ENCODE results near the gene KRT3. TPM values are rescaled to one million over a fixed set of nuclear protein-coding genes. Genes with fewer than 3 reads are reported as not detected.

The KRT3 gene
- polyA plus RNA-seq (2012; ENCODE audit: insufficient read depth, insufficient read length, low read depth), result not detected

GRCh38 chr12:52795694-52796428 lies at the start of gene KRT3:
Gene KRT3 (minus strand): TSS chr12:52796117. CDS start chr12:52796042, 75 bp downstream.
- no peaks in the 10 kb centered on the region for H3K36me3 ChIP-seq
- peaks cover 7% of the 10 kb centered on the region; the same call in 1 of the 2 replicates for H3K27me3 ChIP-seq
- no peak for DNase-seq
- no peak within 1 kb of the TSS for H3K4me3 ChIP-seq (ENCODE audit: low read depth, low read length)
- TF ChIP-seq, protein P1, sequence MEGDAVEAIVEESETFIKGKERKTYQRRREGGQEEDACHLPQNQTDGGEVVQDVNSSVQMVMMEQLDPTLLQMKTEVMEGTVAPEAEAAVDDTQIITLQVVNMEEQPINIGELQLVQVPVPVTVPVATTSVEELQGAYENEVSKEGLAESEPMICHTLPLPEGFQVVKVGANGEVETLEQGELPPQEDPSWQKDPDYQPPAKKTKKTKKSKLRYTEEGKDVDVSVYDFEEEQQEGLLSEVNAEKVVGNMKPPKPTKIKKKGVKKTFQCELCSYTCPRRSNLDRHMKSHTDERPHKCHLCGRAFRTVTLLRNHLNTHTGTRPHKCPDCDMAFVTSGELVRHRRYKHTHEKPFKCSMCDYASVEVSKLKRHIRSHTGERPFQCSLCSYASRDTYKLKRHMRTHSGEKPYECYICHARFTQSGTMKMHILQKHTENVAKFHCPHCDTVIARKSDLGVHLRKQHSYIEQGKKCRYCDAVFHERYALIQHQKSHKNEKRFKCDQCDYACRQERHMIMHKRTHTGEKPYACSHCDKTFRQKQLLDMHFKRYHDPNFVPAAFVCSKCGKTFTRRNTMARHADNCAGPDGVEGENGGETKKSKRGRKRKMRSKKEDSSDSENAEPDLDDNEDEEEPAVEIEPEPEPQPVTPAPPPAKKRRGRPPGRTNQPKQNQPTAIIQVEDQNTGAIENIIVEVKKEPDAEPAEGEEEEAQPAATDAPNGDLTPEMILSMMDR (IDR thresholded peaks at IDR 0.05; ENCODE audit: low read depth, low read length), result no peak
- H3K9me3 ChIP-seq, result no peaks in the 10 kb centered on the region
- H3K4me1 ChIP-seq, result no peaks in the 10 kb centered on the region

GRCh38 chr12:52844386-52844785 lies 48.5 kb upstream of the KRT3 start:
- DNase-seq, result no peak
- Histone ChIP-seq H3K4me3 (ENCODE audit: low read depth, low read length) (no peak overlapping the region), H3K4me1 (no peaks in the 10 kb centered on the region), H3K9me3 (no peaks in the 10 kb centered on the region), H3K36me3 (no peaks in the 10 kb centered on the region), H3K27me3 (peaks cover 19% of the 10 kb centered on the region)
- TF ChIP-seq, protein P1 (IDR thresholded peaks at IDR 0.05; ENCODE audit: low read depth, low read length), result no peak

- no peak for DNase-seq
- TF ChIP-seq, protein P1 (IDR thresholded peaks at IDR 0.05; ENCODE audit: low read depth, low read length), result no peak
- Histone ChIP-seq H3K4me3 (ENCODE audit: low read depth, low read length) (no peak overlapping the region), H3K27me3 (peaks cover 46% of the 10 kb centered on the region), H3K36me3 (no peaks in the 10 kb centered on the region), H3K9me3 (no peaks in the 10 kb centered on the region), H3K4me1 (no peaks in the 10 kb centered on the region)
These were observed 43.7 kb upstream of the KRT3 start for GRCh38 chr12:52839436-52840105.

- DNase-seq, result no peak
- Histone ChIP-seq H3K36me3 (no peaks in the 10 kb centered on the region), H3K27me3 (peaks cover 46% of the 10 kb centered on the region), H3K4me1 (no peaks in the 10 kb centered on the region), H3K4me3 (ENCODE audit: low read depth, low read length) (no peak overlapping the region), H3K9me3 (no peaks in the 10 kb centered on the region)
- TF ChIP-seq, protein P1 (IDR thresholded peaks at IDR 0.05; ENCODE audit: low read depth, low read length), result no peak
These were observed 42.9 kb upstream of the KRT3 start for GRCh38 chr12:52838609-52839435.

DNA sequence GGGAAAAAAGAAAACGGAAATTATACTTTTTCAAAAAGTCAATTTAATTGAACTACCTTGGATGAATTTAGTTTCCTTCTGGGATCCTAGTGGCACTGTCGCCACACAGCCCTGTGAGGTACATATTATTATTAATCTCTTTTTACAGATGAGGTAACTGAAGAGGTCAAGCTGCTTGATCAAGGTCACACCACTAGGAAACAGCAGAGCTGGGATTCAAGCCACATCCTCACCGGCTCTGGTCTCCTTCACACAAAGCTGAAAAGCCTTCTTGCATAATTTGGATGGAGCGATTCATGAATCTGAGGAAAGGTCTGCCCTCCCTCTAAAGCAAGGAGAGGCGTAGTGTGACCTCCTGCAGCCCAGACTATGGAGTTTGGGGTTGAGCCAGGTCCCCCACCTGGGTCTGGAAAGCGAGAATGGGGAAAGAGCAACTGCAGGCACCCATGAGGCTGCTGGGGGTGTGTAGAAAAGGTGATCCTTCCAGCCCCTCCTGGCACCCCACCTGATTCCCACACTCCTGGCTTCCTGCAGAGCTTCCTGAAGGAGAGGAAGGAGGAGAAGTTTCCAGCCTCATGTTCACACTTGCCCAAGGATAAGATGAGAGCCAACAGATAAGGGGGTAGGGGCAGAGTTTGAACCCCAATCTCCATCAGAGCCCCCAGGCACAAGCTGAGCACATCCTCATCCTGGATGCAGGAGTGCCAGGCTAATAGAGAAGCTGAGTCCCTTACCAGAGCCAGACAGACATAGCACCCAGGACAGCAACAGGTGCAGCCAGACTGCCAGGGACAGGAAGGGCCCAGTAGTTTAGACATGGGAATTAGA lies 42.1 kb upstream of the KRT3 start:
- no peaks in the 10 kb centered on the region for H3K36me3 ChIP-seq
- H3K27me3 ChIP-seq, result peaks cover 46% of the 10 kb centered on the region
- H3K4me3 ChIP-seq (ENCODE audit: low read depth, low read length), result no peak overlapping the region
- no peaks in the 10 kb centered on the region for H3K9me3 ChIP-seq
- H3K4me1 ChIP-seq, result no peaks in the 10 kb centered on the region
- DNase-seq, result no peak
- TF ChIP-seq, protein P1 (IDR thresholded peaks at IDR 0.05; ENCODE audit: low read depth, low read length), result no peak
